Skeletal muscle satellite cell (primary cell): ENCODE measurements around the gene HCRT.

Experiments used
- H3K27me3 ChIP-seq: 2 replicates; pipeline ENCODE4 v1.7.0; 2013; ENCODE audit warnings: low read length; ENCODE audit not compliant: control insufficient read depth, insufficient read depth
- H3K36me3 ChIP-seq: 2 replicates; pipeline ENCODE4 v1.7.0; 2013; ENCODE audit warnings: mild to moderate bottlenecking, control low read depth, low read length; ENCODE audit not compliant: insufficient read depth
- H3K4me1 ChIP-seq: 2 replicates; pipeline ENCODE4 v1.7.0; 2013; ENCODE audit warnings: low read length; ENCODE audit not compliant: control insufficient read depth, insufficient read depth
- H3K4me2 ChIP-seq: 2 replicates; pipeline ENCODE4 v1.7.0; 2013; ENCODE audit warnings: mild to moderate bottlenecking, low read length
- H3K4me3 ChIP-seq: 2 replicates; pipeline ENCODE4 v1.7.0; 2013; ENCODE audit warnings: low read length
- H3K9ac ChIP-seq: 2 replicates; pipeline ENCODE4 v1.7.0; 2013; ENCODE audit warnings: mild to moderate bottlenecking, low read depth, low read length, moderate library complexity
- H3K9me3 ChIP-seq: replicated peaks from 2 replicates; pipeline ENCODE4 v1.7.0; 2013; ENCODE audit warnings: mild to moderate bottlenecking, control low read depth, low read length

HCRT gene

DNA sequence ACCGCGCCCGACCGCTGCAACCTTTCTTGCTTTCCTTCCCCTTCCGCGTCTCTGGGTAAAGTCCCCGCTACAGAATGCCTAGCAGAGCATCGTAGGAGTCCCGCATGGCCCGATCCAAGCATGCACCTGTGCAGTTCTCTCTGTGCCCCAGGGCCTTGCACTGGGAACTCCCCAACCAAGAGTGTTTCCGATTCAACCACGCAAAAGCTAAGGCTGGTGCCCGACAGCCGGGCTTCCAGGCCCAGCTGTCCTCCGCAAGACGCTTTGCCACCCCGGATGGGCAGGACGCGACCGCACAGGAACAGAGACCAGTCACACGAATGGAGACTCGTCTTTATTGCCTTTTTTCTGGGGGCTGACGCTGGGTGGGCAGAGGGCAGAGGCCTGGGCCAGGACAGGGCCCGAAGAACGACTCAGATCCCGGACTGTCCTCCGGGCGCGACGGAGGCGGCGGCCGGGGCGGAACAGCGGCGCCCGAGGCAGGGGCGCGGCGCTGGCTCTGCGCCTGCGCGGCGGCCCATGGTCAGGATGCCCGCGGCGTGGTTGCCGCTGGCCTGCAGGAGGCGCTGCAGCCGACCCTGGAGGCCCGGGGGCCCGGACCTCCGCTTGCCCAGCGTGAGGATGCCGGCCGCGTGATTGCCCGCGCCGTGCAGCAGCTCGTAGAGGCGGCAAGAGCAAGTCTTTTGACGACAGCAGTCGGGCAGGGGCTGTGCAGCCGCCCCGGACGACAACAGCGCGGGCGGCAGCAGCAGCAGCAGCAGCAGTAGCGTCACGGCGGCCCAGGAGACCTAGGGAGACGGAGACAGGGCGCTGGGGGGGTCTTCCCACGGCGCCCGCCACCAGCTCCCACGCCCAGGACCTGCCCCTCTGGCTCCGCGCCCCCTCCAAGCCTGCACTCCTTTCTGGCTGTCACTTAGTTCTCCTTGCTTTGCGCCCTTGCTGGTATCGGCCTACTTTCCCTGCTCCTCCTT lies 1.2 kb downstream of the HCRT start:
- peak overlapping the region; percentile 98 for H3K4me2 ChIP-seq
- peaks cover 28% of the 10 kb centered on the region for H3K27me3 ChIP-seq
- H3K9ac ChIP-seq, result peak overlapping the region; percentile 82
- no peaks in the 10 kb centered on the region for H3K9me3 ChIP-seq
- no peaks in the 10 kb centered on the region for H3K36me3 ChIP-seq
- peaks cover 27% of the 10 kb centered on the region for H3K4me1 ChIP-seq
- H3K4me3 ChIP-seq, result peak overlapping the region; percentile 80

DNA sequence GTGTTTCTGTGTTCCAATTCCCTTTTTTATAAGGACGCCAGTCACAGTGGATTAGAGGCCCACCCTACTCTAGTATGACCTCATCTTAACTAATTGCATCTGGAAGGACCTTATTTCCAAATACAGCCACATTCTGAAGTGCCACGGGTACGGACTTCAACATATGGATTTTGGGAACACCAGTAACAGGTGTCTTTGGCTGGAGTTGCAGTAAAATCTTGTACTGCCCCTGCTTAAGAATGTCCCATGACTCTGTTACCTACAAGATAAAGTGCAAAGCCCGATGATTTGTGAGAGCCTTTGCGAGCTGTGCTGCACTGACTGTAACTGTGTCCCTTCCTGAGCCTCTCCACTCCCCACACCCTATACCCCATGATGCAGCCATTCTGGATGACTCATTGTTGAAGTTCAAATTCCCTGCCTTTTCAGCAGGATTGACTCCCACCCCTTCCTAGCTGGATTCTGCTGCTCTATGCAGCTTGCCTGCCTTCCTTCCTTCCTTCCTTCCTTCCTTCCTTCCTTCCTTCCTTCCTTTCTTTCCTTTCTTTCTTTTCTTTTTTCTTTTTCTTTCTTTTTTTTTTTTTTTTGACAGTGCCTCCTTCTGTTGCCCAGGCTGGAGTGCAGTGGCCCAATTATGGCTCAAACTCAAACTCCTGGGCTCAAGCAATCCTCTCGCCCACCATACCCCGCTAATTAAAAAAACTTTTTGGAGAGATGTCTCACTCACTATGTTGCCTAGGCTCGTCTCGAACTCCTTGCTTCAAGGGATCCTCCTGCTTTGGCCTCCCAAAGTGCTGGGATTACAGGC lies 2.1 kb downstream of the HCRT start:
- Histone ChIP-seq H3K9ac (no peak overlapping the region), H3K36me3 (no peaks in the 10 kb centered on the region)

DNA sequence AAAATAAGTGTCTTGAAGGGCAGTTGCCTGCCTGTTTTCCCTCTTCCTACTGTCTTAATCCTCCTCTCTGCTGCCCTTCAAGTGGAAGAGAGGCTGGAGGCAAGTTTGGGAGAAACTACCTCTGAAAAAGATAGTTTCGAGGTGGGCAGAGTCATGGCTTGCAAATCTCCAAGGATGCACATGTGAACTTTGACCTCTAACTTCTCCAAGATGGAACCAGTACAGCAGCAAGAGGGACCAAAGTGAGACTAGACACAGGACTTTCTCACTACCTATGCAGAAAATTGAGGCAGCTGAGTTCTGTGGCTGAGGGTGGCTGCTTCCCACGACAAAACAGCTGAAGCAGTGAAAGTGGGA lies 3.4 kb downstream of the HCRT start:
- Histone ChIP-seq H3K4me1 (peaks cover 27% of the 10 kb centered on the region), H3K36me3 (no peaks in the 10 kb centered on the region), H3K4me2 (no peak overlapping the region), H3K9ac (no peak overlapping the region), H3K9me3 (no peaks in the 10 kb centered on the region), H3K4me3 (no peak overlapping the region), H3K27me3 (peaks cover 39% of the 10 kb centered on the region)

More for the DNA sequence above, 2.1 kb downstream of the HCRT start:
- H3K27me3 ChIP-seq, result peaks cover 37% of the 10 kb centered on the region
- no peaks in the 10 kb centered on the region for H3K9me3 ChIP-seq
- H3K4me2 ChIP-seq, result peak overlapping the region; percentile 98
- peaks cover 27% of the 10 kb centered on the region for H3K4me1 ChIP-seq
- H3K4me3 ChIP-seq, result peak overlapping the region; percentile 80

DNA sequence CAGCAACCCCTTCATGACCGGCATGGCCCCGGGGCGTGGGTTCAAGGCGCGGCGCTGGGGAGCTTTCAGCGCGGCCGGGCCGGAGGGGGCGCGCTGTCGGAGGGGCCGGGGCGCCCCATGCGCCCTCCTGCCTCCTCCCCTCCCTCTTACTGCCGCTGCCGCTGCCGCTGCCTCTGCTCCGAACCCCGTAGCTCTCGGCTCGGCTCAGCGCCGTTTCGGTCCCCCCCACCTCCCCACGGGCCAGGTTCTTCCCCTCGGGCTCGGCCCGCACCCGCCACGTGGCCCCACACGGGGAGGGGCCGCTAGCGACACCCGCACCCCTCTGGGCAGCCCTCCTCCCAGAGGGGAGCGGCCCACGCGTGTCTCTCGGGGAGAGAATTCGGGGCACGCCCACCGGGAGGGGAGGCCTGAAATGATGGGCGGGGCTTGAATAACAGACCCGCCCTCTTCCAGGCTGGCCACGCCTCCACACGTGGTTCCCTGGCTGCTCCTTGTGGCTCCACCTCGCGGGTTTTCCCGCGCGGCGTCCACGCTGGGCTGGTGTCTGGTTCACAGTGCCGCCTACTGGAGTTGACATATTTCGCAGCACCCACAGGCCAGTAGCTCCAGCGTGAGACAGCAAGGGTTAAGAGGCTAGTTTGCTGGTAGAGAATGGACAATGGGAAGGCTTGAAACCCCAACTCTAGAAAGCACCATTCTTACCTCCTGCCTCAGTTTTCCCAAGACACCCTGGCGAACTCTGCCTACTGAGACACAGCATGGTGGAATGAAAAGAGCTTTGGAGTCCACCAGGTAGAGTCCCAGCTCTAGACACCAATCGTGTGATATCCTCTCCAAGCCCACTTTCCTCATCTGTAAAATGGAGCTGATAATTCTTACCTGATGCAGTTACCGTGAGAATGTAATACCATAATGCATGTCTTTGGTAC lies 4.1 kb downstream of the HCRT start, which contains the start of gene KCNH4:
Gene KCNH4, minus strand, starts transcription at position 221 of the 929 bp plus-strand sequence. Its CDS starts 197 bp downstream, at position 24.
- peaks cover 27% of the 10 kb centered on the region for H3K4me1 ChIP-seq
- H3K36me3 ChIP-seq, result no peaks in the 10 kb centered on the region
- H3K9me3 ChIP-seq, result no peaks in the 10 kb centered on the region
- H3K4me2 ChIP-seq, result peak within 1 kb of the TSS; percentile 72
- H3K4me3 ChIP-seq, result peak within 1 kb of the TSS; percentile 53
- no peak within 1 kb of the TSS for H3K9ac ChIP-seq
- peaks cover 39% of the 10 kb centered on the region for H3K27me3 ChIP-seq

DNA sequence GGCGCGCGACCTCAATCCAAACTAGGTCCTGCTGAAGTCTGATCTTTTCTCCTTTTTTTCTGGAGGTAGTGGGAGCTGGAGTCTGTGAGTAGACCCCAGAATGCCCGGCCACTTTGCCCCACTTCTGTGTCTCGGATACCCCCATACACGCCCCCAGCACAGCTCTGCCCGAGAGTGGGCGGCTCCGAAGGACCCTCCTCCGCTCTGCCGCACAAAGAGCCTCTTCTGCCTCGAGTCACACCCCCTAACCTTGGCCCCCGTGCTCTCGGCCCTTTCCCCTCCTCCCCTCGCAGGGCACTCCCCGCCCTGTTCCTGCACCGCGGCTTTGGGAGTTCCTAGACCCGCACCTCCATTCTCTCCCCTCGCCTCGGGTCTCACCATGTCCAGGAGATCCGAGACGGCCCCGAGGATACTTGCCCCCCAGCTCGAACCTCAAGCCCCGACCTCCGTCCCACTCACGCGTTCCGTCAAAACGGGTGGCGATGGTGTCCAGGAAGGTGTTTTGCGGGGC lies 4.8 kb downstream of the HCRT start:
- Histone ChIP-seq H3K9ac (no peak overlapping the region), H3K4me2 (peak overlapping the region; percentile 72), H3K4me1 (peaks cover 27% of the 10 kb centered on the region), H3K9me3 (no peaks in the 10 kb centered on the region), H3K27me3 (peaks cover 45% of the 10 kb centered on the region), H3K36me3 (no peaks in the 10 kb centered on the region), H3K4me3 (peak overlapping the region; percentile 53)

DNA sequence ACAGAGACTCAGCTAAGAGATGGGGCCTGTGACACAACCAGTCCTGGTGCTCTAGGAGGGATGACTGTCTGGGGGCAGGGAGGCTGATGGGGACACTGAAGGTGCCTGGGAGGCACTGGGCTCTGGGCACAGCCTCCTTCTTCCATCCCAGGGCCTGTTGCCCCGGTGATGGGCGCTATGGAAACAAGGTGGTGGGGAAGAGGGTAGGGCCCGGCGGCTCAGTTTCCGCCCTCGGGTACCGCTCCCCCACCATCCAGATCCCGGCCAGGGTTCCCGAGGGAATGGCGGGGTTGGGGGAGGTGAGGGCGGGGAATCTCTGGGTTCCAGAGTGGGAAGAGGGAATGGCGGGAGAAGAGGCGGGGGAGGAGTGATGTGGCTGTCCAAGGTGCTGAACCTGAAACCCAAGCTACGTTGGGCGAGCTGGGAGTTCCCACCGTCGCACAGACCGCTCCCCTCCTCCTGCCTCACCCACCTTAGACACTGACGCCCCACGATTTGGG lies 5.3 kb downstream of the HCRT start:
- H3K9ac ChIP-seq, result no peak overlapping the region
- H3K4me1 ChIP-seq, result peaks cover 27% of the 10 kb centered on the region
- no peak overlapping the region for H3K4me3 ChIP-seq
- peaks cover 50% of the 10 kb centered on the region for H3K27me3 ChIP-seq
- no peak overlapping the region for H3K4me2 ChIP-seq
- no peaks in the 10 kb centered on the region for H3K36me3 ChIP-seq
- no peaks in the 10 kb centered on the region for H3K9me3 ChIP-seq

DNA sequence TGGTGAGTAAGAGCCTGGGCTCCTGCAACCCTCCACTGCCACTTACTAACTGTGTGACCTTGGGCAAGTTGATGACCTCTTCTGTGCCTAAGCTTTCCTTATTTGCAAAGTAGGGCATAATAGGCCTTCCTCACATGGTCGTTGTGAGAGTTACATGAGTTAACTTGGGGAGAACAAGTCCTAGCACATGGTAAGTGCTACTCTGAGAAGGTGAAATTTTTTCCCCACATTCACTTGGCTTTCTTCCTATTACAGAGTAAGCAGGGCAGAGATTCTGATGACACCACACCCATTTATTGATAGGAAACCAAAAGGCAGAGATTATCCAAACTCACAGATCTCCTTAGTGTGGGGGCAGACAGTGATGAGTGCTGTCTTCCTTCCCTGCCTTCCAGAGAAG lies 5.9 kb downstream of the HCRT start:
- H3K36me3 ChIP-seq, result no peaks in the 10 kb centered on the region
- H3K4me3 ChIP-seq, result no peak overlapping the region
- no peak overlapping the region for H3K4me2 ChIP-seq
- H3K9me3 ChIP-seq, result no peaks in the 10 kb centered on the region
- H3K9ac ChIP-seq, result no peak overlapping the region
- H3K27me3 ChIP-seq, result peaks cover 56% of the 10 kb centered on the region
- peaks cover 23% of the 10 kb centered on the region for H3K4me1 ChIP-seq

DNA sequence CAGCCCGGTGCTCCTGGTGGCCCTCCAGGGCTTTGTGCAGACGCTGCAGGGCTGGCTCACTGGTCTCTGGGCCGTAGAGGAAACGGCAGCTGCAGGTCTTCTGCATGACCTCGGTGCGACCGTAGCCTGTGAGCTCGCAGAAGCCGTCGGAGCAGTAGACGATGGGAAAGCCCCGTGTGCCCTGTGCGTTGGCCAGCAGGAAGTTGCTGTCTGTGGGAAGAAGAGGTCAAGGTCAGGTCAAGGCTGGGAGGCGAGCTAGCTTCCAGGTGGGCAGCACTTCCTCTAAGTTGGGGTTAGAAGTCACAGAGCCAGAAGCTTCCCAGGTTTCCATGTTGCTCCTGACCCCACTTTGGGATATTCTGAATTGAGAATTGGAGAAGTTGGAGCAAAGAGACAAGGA lies 6.4 kb downstream of the HCRT start:
- no peak overlapping the region for H3K4me3 ChIP-seq
- H3K4me2 ChIP-seq, result no peak overlapping the region
- H3K27me3 ChIP-seq, result peaks cover 56% of the 10 kb centered on the region
- no peaks in the 10 kb centered on the region for H3K9me3 ChIP-seq
- peaks cover 19% of the 10 kb centered on the region for H3K4me1 ChIP-seq
- no peaks in the 10 kb centered on the region for H3K36me3 ChIP-seq
- H3K9ac ChIP-seq, result no peak overlapping the region

DNA sequence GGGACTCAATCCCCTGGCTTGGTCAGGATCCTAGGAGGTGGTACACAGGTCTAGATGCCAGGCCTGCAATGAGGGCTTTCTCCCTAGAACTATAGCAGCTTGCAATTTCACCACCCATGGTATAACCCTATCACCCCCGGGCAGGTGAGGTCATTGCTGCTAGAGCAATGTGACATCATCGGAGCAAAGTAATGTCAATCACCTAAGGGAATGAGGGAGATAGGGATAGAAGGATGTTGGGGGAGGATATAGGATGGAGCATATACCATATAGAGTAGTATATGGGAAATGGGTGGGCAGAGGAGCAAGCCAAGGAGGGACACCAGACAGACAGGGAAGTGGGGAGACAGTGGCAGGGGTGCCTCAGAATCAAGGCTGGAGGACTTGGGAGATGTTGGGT lies 7.6 kb downstream of the HCRT start:
- no peak overlapping the region for H3K9ac ChIP-seq
- H3K9me3 ChIP-seq, result no peaks in the 10 kb centered on the region
- H3K4me1 ChIP-seq, result peaks cover 7% of the 10 kb centered on the region
- H3K27me3 ChIP-seq, result peaks cover 58% of the 10 kb centered on the region
- no peak overlapping the region for H3K4me2 ChIP-seq
- no peaks in the 10 kb centered on the region for H3K36me3 ChIP-seq
- H3K4me3 ChIP-seq, result no peak overlapping the region

DNA sequence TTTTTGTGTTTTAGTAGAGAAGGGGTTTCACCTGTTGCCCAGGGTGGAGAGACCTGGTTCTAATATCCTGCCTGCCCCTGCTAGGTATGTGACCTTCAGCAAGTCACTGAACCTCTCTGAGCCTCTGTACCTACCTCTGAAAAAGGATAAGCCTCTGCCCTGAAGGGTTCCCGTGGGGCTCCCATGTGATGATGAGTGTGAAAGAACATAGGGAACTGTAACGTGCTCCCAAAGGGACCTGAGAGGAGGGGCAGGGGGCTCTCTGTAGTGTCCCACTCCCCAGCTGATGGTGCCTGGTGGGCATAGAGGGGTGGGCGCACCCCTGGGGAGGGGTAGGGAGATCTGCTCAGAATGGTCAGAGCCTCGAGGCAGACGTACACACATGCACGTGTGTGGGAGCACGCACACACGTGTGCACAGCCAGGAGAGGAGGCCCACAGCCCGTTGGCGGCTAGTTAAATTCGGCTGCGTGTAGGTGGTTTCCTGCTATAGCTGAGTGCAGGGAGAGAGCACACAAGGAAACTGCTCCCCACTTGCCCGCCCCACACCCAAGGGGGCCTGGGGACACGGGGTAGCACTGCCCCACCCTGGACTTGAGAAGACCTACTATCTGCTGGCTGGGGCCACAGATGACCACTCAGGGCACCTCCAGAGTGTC lies 11.0 kb downstream of the HCRT start:
- Histone ChIP-seq H3K36me3 (no peaks in the 10 kb centered on the region), H3K9me3 (no peaks in the 10 kb centered on the region), H3K9ac (no peak overlapping the region), H3K4me2 (no peak overlapping the region), H3K4me1 (no peaks in the 10 kb centered on the region), H3K4me3 (no peak overlapping the region), H3K27me3 (peaks cover 56% of the 10 kb centered on the region)
